Colonic mucosa (tissue), 4 donors: ENCODE results near the gene DDX28. TPM values are rescaled to one million over a fixed set of nuclear protein-coding genes. Genes with fewer than 3 reads are reported as not detected.

ENCODE experiments used
- DNase-seq: peaks from one replicate; pipeline ENCODE4 v3.0.0-alpha.2; 2020
- H3K27ac ChIP-seq: fragments of 200-600 bp; one replicate; pipeline ENCODE4 v1.8.0; 2021
- H3K27me3 ChIP-seq: fragments of 200-600 bp; one replicate; pipeline ENCODE4 v1.8.0; 2021
- H3K36me3 ChIP-seq: fragments of 200-600 bp; one replicate; pipeline ENCODE4 v1.8.0; 2021
- H3K4me1 ChIP-seq: fragments of 200-600 bp; one replicate; pipeline ENCODE4 v1.8.0; 2021; ENCODE audit warnings: mild to moderate bottlenecking
- H3K4me3 ChIP-seq: fragments of 200-600 bp; one replicate; pipeline ENCODE4 v1.8.0; 2021
- H3K9ac ChIP-seq, 2 donors: one replicate each; pipeline ENCODE4 v1.7.0; 2013; ENCODE audit warnings: control low read depth in 2 of 2, low read depth in 2 of 2, low read length in 2 of 2
- H3K9me3 ChIP-seq: fragments of 200-600 bp; one replicate; pipeline ENCODE4 v1.8.0; 2021
- CTCF ChIP-seq: fragments of 200-600 bp; IDR thresholded peaks from one replicate; pipeline ENCODE4 v1.8.0; 2022; ENCODE audit warnings: antibody characterized with exemption, mild to moderate bottlenecking
- intact Hi-C: fragments of 100-400 bp; cut with DNase I; formaldehyde crosslinking; loops from one replicate; pipeline ENCODE4 v1.14.1; 2022
- total RNA-seq, 2 donors: library from RNA; stranded (reverse); fragmentation: NEBNext Ultra II Directional in 1 of 2; extraction: Animal tissue kit (Norgen Biotek cat#: 25700) in 1 of 2; gene quantifications; one replicate each; pipeline ENCODE4 v1.2.1, GENCODE V29; 2021
- donor health status: healthy.
- donor health status: DM: no; HTN: no; CAD: no.
- donor health status: DM: no; HTN: no; CAD: no.

Gene DDX28
- total RNA-seq, 2 donors from 2014 or later = 6.8 to 10.7 TPM

- intact Hi-C loops = loop anchor here (5.0 to 10.0 kb wide), 2 partner anchors 52 to 245 kb away; partner anchors contain the start of gene ESRP2
- TF ChIP-seq CTCF = no peak
- Histone ChIP-seq H3K9ac (no peak overlapping the region), H3K27ac (no peak overlapping the region), H3K27me3 (no peaks in the 10 kb centered on the region), H3K36me3 (no peaks in the 10 kb centered on the region), H3K4me3 (no peak overlapping the region), H3K4me1 (peaks cover 7% of the 10 kb centered on the region), H3K9me3 (no peaks in the 10 kb centered on the region)
- DNase-seq = no peak
These were observed 33.0 kb downstream of the DDX28 start for GRCh38 chr16:67990018-67990386.

- H3K9ac ChIP-seq = no peak overlapping the region
- no peaks in the 10 kb centered on the region for H3K27me3 ChIP-seq
- H3K4me1 ChIP-seq = peaks cover 12% of the 10 kb centered on the region
- H3K4me3 ChIP-seq = no peak overlapping the region
- no peak overlapping the region for H3K27ac ChIP-seq
- no peaks in the 10 kb centered on the region for H3K9me3 ChIP-seq
- TF ChIP-seq CTCF = no peak
- intact Hi-C loops = loop anchor here (5.0 to 10.0 kb wide), 2 partner anchors 53 to 245 kb away; partner anchors contain the start of gene ESRP2
- H3K36me3 ChIP-seq = no peaks in the 10 kb centered on the region
- DNase-seq = no peak
These were observed 33.6 kb downstream of the DDX28 start for GRCh38 chr16:67989322-67990017.

- no peak for TF ChIP-seq CTCF
- intact Hi-C loops = no loop called here
- H3K4me3 ChIP-seq = no peak overlapping the region
These were observed 34.4 kb downstream of the DDX28 start for GRCh38 chr16:67988675-67989074.

GRCh38 chr16:67987460-67988160, 35.4 kb downstream of the DDX28 start:
- Histone ChIP-seq H3K9me3 (no peaks in the 10 kb centered on the region), H3K9ac (peak overlapping the region in 1 of 2 donors; percentile 26), H3K4me3 (no peak overlapping the region), H3K27me3 (no peaks in the 10 kb centered on the region), H3K27ac (no peak overlapping the region), H3K36me3 (no peaks in the 10 kb centered on the region), H3K4me1 (peaks cover 7% of the 10 kb centered on the region)
- no peak for DNase-seq
- intact Hi-C loops = no loop called here
- no peak for TF ChIP-seq CTCF

More at GRCh38 chr16:67988675-67989074, 34.4 kb downstream of the DDX28 start:
- Histone ChIP-seq H3K4me1 (peaks cover 10% of the 10 kb centered on the region), H3K27me3 (no peaks in the 10 kb centered on the region), H3K9me3 (no peaks in the 10 kb centered on the region), H3K27ac (no peak overlapping the region), H3K36me3 (no peaks in the 10 kb centered on the region), H3K9ac (no peak overlapping the region)
- no peak for DNase-seq

- no peak for DNase-seq
- no peak overlapping the region for H3K27ac ChIP-seq
- H3K9me3 ChIP-seq = no peaks in the 10 kb centered on the region
- no peak for TF ChIP-seq CTCF
- H3K4me1 ChIP-seq = peaks cover 7% of the 10 kb centered on the region
- no peaks in the 10 kb centered on the region for H3K36me3 ChIP-seq
- intact Hi-C loops = no loop called here
- H3K27me3 ChIP-seq = no peaks in the 10 kb centered on the region
- H3K4me3 ChIP-seq = no peak overlapping the region
- H3K9ac ChIP-seq = no peak overlapping the region
These were observed 36.1 kb downstream of the DDX28 start for GRCh38 chr16:67986949-67987348.
